Fibroblast of lung (primary cell): Measurements from ENCODE around the gene PTPRF.

Source experiments
- CTCF ChIP-seq, 2 donors: IDR thresholded peaks in 1 of 2; conservative IDR thresholded peaks in 1 of 2; 1 replicate in 1 of 2; 2 replicates in 1 of 2; pipeline ENCODE4 v1.5.1; 2011 to 2012; ENCODE audit warnings: low read length in 2 of 2, control low read depth in 1 of 2, inconsistent platforms in 1 of 2, low read depth in 1 of 2, mild to moderate bottlenecking in 1 of 2
- EZH2 ChIP-seq: IDR thresholded peaks from 2 replicates; pipeline ENCODE4 v1.5.1; 2012; ENCODE audit warnings: low read length, control low read depth, mild to moderate bottlenecking; ENCODE audit errors: missing control alignments

GRCh38 chr1:43587594-43587993 lies 56.9 kb downstream of the PTPRF start:
- no peak for TF ChIP-seq CTCF (conservative IDR thresholded peaks at IDR 0.05 in 1 of 2, IDR thresholded peaks at IDR 0.05 in 1 of 2; ENCODE audit: low read depth in 1 of 2, low read length in 2 of 2)
- TF ChIP-seq EZH2 = no peak
